ENCODE data around the gene SLC1A3. TPM values are rescaled to one million over a fixed set of nuclear protein-coding genes. Genes with fewer than 3 reads are reported as not detected.

Gene SLC1A3
- total and polyA plus RNA-seq, 12 donors, result 10.0 to 94.1 (median 43.2) TPM

DNA sequence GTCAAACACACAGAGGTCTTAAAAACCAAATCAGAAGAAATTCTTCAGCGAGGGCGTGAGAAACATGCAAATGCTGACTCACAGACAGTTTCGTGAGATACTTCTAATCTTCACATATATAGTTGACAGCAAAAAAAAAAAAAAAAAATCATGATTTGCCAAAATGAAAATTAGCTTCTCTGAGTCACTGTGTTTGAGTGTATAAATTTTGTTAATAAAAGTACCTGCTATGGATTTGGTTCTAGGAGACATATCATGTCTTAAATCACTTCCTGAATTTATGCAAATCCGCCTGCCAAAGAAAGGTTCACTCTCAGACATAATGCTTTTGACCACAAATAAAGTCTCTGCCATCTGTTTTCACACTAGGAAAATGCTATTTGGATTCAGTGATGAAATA is 114.3 kb downstream of the SLC1A3 start:
- DNase-seq, result no peak
- intact Hi-C loops (cut with DNase I), result no loop called here
- WGBS, 4 donors, result 76 to 87% (median 81%) methylated on average over 4 of the region's 4 CpGs
- no peaks in the 10 kb centered on the region for H3K27me3 ChIP-seq
- H3K9me3 ChIP-seq (replicated peaks in 1 of 3), result no peaks in the 10 kb centered on the region
- no peak overlapping the region for H3K4me3 ChIP-seq
- H3K27ac ChIP-seq, result no peak overlapping the region
- no peaks in the 10 kb centered on the region for H3K4me1 ChIP-seq (replicated peaks in 1 of 2)
- TF ChIP-seq POLR2A (IDR thresholded peaks at IDR 0.05), result no peak
- TF ChIP-seq, protein P1, sequence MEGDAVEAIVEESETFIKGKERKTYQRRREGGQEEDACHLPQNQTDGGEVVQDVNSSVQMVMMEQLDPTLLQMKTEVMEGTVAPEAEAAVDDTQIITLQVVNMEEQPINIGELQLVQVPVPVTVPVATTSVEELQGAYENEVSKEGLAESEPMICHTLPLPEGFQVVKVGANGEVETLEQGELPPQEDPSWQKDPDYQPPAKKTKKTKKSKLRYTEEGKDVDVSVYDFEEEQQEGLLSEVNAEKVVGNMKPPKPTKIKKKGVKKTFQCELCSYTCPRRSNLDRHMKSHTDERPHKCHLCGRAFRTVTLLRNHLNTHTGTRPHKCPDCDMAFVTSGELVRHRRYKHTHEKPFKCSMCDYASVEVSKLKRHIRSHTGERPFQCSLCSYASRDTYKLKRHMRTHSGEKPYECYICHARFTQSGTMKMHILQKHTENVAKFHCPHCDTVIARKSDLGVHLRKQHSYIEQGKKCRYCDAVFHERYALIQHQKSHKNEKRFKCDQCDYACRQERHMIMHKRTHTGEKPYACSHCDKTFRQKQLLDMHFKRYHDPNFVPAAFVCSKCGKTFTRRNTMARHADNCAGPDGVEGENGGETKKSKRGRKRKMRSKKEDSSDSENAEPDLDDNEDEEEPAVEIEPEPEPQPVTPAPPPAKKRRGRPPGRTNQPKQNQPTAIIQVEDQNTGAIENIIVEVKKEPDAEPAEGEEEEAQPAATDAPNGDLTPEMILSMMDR (IDR thresholded peaks at IDR 0.05), result no peak
- no peaks in the 10 kb centered on the region for H3K36me3 ChIP-seq (replicated peaks in 1 of 2)

DNA sequence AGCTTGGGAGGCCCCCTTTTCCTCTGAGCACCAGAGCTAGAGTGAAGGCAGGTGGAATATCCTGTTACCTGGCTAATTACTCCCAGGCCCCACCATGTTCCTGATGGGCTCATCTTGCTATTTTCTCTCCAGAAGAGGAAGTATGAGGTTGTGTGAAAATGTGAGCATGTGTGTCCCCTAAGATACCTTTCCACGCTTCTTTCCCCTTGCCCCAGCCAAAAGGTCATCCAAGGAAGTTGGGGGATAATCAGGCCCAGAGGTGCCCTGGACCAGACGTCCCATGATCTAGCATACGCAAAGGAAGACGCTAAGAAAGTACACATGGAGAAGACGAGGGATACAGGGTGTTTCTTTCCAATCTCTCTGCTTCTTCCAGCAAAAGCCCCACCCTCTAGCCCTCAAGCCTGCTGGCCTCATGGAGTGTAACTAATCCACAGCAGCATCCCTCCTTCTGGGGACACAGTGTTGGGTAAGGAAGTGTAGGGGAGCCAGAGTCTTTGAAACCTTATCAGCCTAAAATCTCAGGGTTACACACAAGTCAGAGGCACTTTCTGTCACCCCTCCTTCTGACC is 115.3 kb downstream of the SLC1A3 start:
- Histone ChIP-seq H3K4me1 (replicated peaks in 1 of 2) (no peaks in the 10 kb centered on the region), H3K9me3 (replicated peaks in 1 of 3) (no peaks in the 10 kb centered on the region), H3K36me3 (replicated peaks in 1 of 2) (no peaks in the 10 kb centered on the region), H3K27me3 (no peaks in the 10 kb centered on the region), H3K4me3 (no peak overlapping the region), H3K27ac (no peak overlapping the region)
- intact Hi-C loops (cut with DNase I), result no loop called here
- TF ChIP-seq, protein P1 (IDR thresholded peaks at IDR 0.05), result no peak
- TF ChIP-seq POLR2A (IDR thresholded peaks at IDR 0.05), result no peak
- WGBS, 4 donors, result 65 to 81% (median 75%) methylated on average over 5 of the region's 5 CpGs
- no peak for DNase-seq

DNA sequence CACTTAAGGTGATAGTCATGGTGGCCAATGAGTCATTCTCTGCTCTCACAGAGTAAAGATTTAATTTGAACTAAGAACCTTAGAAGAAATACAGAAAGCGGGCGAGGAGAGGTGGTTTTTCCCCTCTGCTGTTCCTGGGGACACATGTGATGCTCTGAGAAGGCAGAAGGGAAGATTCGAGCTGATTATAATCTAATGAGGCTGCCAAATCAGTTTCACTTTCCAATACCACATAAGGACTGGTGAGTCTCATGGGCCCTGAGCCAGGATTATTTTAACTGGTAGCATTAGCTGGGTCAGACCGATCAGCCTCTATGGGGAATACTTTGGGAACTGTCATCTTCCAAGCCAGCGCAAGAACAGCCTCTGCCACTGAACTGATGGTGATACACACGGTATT is 116.5 kb downstream of the SLC1A3 start:
- no peaks in the 10 kb centered on the region for H3K27me3 ChIP-seq
- no peak for TF ChIP-seq POLR2A (IDR thresholded peaks at IDR 0.05)
- TF ChIP-seq, protein P1 (IDR thresholded peaks at IDR 0.05), result no peak
- no peaks in the 10 kb centered on the region for H3K4me1 ChIP-seq (replicated peaks in 1 of 2)
- H3K4me3 ChIP-seq, result no peak overlapping the region
- 74 to 80% (median 79%) methylated on average over 6 of the region's 6 CpGs for WGBS, 4 donors
- DNase-seq, result no peak
- H3K36me3 ChIP-seq (replicated peaks in 1 of 2), result no peaks in the 10 kb centered on the region
- no peaks in the 10 kb centered on the region for H3K9me3 ChIP-seq (replicated peaks in 1 of 3)
- intact Hi-C loops (cut with DNase I), result no loop called here
- H3K27ac ChIP-seq, result no peak overlapping the region

DNA sequence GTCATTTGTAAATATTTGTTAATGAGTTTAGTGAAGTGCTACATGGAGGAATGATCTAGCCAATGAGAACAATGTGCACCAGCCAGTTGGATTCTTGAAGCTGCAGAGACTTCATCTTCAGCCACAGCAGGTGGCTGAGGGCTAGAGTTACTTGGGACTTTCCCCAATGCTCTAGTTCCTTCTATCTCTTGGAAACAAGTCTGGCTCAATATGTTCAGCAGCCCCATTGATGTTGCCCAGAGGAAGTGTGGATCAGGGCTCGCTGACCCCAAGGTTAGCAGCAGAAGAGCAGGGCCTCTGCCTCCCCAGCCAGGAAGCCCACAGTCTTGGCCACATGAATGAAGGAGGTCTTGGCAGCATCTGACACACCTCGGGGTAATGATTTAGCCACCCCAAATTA is 117.5 kb downstream of the SLC1A3 start:
- Histone ChIP-seq H3K27me3 (no peaks in the 10 kb centered on the region), H3K36me3 (replicated peaks in 1 of 2) (no peaks in the 10 kb centered on the region), H3K27ac (peak overlapping the region in 1 of 5 donors; percentile 46), H3K9me3 (replicated peaks in 1 of 3) (no peaks in the 10 kb centered on the region), H3K4me1 (replicated peaks in 1 of 2) (peaks cover 0 to 3% of the 10 kb centered on the region in 2 donors), H3K4me3 (no peak overlapping the region)
- WGBS, 4 donors, result 75 to 86% (median 81%) methylated on average over 2 of the region's 2 CpGs
- DNase-seq, result no peak
- intact Hi-C loops (cut with DNase I), result no loop called here
- TF ChIP-seq, protein P1 (IDR thresholded peaks at IDR 0.05), result no peak
- TF ChIP-seq POLR2A (IDR thresholded peaks at IDR 0.05), result no peak
